SJSA1 (cell line): ENCODE measurements around the gene RHBDF1. TPM values are rescaled to one million over a fixed set of nuclear protein-coding genes. Genes with fewer than 3 reads are reported as not detected.

Source experiments
- total RNA-seq: library from RNA; depleted of rRNA; stranded (reverse); fragments of >200 nt; shearing (Covaris generic); gene quantifications from 2 replicates; pipeline ENCODE4 v1.2.3, GENCODE V29; 2014; rRNA removed

Gene RHBDF1
- total RNA-seq, 1 experiment from 2014 or later: 21.4 TPM

Other genes with a start within 250 kb of the RHBDF1 start
- gene POLR3K, start 19.0 kb downstream of the RHBDF1 start, total RNA-seq: 10.1 and 20.8 TPM in 2 replicates
- 30.2 and 37.0 TPM in 2 replicates for gene SNRNP25, start 18.8 kb downstream of the RHBDF1 start, total RNA-seq
- 102 and 173 TPM in 2 replicates for gene MPG, start 5.6 kb upstream of the RHBDF1 start, total RNA-seq
- 7.5 and 11.2 TPM in 2 replicates for gene NPRL3, start 66.0 kb upstream of the RHBDF1 start, total RNA-seq
- gene HBZ, start 80.0 kb upstream of the RHBDF1 start, total RNA-seq: not detected in 2 replicates
- not detected in 2 replicates for gene HBM, start 93.3 kb upstream of the RHBDF1 start, total RNA-seq
- gene HBA2, start 100.2 kb upstream of the RHBDF1 start, total RNA-seq: not detected in 2 replicates
- gene HBA1, start 104.0 kb upstream of the RHBDF1 start, total RNA-seq: not detected in 2 replicates
- gene HBQ1, start 107.8 kb upstream of the RHBDF1 start, total RNA-seq: not detected in 2 replicates
- 47.1 and 53.3 TPM in 2 replicates for gene LUC7L, start 156.8 kb upstream of the RHBDF1 start, total RNA-seq
- 99.5 and 102 TPM in 2 replicates for gene FAM234A, start 162.2 kb upstream of the RHBDF1 start, total RNA-seq
- not detected in 2 replicates for gene RGS11, start 203.3 kb upstream of the RHBDF1 start, total RNA-seq
- not detected in 2 replicates for gene ARHGDIG, start 208.0 kb upstream of the RHBDF1 start, total RNA-seq
- not detected in 2 replicates for gene PDIA2, start 210.5 kb upstream of the RHBDF1 start, total RNA-seq